GM18526 (cell line): ENCODE measurements around the gene SMIM45.

Experiments used
- POLR2A ChIP-seq: IDR thresholded peaks from 3 replicates; pipeline ENCODE4 v1.6.1; 2011; ENCODE audit not compliant: insufficient read length; ENCODE audit errors: extremely low read depth

The SMIM45 gene

DNA sequence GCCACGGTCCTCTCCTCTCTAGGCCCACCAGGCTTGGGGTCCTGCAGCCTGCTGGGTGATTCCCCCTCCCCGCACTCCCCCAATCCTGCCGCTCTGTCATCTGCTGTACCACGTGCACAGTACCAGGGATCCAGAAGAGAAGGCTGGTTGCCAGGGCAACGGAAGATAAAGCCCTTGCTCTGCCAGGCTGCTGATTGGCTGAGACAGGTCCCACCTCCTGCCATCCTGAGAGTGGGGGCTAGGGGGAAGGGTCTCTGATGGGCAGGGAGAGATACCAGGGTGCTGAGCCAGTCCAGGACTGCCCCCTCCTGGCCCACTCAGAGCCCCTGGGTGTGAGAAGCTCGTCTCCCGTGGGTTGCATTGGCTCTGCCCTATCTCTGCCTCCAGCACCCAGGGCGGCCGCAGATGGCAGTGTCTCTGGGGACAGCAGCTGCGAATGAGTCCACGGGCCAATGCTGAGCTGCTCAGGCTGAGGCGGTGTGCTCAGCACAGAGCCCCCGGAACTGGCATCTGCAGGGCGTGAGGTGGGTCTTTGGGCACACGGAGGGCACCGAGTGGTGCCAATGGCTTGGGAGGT lies at the start of gene SMIM45:
Gene SMIM45, plus strand, starts transcription at position 253 of the 577 bp plus-strand sequence.
- TF ChIP-seq POLR2A, result no peak

DNA sequence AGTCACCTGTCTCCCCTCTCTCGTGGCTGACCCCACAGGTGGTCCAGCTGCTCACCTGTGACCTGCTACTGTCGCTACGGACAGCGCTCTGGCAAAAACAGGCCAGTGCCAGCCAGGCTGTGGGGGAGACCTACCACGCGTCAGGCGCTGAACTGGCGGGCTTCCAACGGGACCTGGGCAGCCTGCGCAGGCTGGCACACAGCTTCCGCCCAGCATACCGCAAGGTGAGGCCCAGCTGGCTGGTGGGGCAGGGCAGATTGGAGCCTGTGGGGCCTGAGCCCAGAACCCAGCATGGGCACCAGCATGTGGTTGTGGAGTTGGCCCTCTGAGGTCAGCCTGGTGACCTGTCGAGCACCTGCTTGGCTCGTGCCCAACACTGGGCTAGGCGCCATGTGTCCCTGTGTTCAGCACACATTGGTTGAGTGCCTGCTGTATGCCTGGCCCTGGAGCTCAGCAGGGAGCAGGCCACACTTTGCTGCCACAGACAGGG lies 49.0 kb upstream of the SMIM45 start:
- no peak for TF ChIP-seq POLR2A

DNA sequence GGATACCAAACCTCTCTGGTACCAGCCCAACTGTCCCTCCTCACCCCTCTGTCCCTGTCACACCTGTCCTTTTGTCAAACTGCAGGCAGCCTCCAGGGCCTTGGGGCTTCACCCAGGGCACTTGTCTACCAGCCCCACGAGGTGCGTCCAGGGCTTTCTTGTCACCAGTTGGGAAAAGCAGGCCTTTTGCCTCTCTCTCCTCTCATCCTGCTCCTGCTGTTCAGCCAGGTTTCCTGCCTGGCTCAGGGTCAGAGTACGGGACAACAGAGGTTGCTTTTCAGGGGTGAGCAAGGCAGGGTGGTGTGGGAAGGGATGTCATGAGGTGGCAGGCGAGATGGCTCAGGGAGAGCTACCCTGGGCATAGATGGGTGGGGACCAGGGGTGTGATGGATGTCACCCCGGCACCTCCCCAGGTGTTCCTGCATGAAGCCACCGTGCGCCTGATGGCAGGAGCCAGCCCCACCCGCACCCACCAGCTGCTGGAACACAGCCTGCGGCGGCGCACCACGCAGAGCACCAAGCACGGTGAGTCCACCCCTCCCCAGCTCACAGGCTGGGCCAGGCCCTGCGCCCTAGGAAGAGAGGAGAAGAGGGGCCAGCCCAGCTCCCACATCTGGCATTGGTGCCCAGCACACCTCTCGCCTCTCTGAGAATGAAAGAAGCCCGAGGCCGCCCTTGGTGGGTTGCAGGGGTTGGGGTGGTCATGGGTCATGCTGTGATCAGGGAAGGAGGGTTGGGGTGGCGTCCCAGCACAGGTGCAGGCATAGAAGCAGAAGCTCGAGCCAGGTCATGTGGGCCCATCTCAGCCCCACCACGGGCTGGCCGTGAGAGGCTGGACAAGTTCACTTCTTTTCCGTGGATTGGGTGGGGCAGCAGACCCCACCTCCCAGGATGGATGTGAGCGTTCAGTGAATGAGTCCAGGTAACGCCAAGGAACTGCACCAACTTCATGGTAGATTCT lies 47.2 kb upstream of the SMIM45 start:
- TF ChIP-seq POLR2A, result peak; percentile 17

DNA sequence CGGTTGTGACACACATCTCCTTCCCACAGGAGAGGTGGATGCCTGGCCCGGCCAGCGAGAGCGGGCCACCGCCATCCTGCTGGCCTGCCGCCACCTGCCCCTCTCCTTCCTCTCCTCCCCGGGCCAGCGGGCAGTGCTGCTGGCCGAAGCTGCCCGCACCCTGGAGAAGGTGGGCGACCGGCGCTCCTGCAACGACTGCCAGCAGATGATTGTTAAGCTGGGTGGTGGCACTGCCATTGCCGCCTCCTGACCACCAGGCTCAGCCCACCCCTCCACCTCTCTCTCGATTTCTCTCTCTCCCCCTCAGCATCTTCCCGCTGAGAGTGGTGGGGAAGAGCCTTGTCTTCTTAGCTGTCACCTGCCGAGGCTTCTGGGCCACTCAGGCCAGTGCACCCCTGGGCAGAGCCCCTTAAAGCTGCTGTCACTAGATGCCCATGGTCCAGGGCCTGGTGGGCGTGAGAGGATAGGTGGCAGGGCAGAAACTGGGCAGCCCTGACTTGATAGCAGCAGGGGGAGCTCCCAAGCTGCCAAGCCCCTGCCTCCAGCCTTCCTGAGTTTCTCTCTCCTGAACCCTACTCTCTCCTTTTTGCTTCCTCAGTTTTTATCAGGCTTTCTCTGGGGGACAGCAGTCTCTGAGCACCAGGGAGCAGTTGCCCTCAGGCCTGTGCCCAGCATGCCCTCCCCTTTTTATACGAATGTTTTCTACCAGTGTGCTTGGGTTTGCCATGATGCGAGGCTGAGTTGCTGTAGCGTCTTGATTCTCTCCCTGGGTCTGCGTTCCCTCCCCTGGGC lies 46.3 kb upstream of the SMIM45 start:
- no peak for TF ChIP-seq POLR2A

DNA sequence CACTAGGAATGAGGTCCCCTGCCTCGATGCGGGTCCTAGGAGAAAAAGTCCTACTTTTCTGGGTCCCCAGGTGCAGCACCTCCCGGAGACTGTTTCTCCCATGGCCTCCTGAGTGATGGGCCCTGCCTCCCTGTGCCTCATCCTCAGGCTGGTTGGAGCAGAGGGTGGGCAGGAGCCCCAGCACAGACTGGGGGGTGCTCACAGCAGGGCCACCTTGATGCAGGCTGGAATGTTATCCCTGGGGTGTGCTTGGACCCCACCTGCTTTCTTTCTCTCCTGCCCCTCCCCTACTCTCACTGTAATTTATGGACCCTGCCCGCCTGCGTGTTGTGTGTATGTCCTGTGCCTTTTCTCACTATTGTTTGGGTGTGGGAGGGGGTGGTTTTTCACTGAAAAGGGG lies 45.1 kb upstream of the SMIM45 start:
- TF ChIP-seq POLR2A, result no peak

DNA sequence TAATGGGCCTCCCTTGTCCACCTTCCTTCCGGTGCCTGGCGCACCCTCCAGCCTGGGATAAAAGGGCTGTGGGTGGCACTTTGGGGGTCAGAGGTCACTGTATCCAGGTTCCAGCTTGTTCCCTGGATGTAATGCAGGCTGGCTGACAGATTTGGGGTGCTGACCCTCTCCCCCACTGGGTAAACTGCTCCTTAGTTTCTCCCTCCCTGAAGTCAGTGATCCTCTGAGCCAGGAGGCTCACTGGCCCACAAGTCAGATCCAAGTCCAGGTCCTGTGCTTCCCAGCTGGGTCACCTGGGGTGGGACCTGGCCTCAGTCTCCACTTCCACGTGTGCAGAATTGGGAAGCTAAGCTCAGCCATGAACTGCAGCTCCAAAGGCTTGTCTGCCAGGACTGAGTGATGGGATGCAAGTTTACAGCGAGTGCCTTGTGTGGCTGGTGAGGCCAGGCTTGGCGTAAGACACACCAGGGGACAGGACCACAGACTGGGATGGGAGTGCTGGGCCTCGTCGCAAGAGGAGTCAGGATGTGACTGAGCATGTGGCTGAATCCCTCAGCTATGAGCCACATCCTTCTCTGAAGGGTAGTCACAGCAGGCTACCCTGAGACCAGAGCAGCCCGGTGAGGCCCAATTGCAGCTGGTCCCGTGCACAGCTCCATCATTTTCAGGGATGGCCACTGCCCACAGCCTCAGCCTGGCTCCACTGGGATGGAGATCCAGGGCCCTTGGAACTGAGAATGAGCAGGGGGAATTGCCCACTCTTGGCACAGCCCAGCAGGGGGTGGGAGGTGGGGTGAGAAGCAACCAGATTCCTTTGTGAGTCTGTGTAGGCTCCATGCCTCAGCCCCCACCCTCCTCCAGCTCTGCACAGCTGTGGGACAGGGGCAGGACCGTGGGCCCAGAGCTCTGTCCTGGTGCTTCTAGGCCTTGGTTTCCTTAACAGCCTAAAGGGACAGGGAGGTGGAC lies 44.2 kb upstream of the SMIM45 start:
- TF ChIP-seq POLR2A, result peak; percentile 10

DNA sequence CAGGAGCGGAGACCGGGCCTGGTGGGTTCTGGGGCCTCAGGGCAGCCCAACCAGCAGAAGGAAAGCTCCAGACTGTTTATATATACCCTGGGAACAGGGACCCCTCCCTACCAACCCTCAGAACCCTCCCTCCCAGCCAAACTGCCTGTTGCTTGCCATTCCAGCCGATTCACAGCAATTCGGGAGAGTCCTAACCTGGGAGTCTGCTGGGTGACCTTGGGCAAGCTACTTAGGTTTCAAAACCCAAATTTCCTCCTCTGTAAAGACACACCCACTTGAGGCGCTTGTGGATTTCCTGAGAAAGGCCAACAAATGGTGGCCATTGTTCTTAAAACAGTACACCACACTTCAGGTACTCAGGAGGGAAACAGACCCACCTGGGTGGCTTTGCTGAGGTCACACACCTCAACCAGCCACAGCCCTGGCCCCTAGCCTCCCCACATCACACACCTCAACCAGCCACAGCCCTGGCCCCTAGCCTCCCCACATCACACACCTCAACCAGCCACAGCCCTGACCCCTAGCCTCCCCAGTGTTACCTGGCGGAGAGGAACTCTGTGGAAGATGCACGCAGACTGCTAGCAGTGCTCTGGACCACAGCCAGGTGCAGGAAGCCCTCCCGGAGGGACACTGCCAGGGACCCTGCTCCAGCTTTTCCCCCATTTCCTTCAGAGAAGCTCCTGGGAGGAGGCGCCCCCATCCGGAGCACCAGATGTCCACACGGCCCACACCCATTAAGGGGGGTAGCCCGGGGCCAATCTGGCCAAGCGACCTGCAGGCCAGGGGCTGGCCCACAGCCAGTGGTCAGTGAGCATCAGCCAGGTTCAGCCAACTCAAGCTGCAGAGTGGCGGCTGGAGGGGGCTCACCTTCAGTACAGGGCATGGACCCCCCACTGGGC lies 43.3 kb upstream of the SMIM45 start:
- no peak for TF ChIP-seq POLR2A

DNA sequence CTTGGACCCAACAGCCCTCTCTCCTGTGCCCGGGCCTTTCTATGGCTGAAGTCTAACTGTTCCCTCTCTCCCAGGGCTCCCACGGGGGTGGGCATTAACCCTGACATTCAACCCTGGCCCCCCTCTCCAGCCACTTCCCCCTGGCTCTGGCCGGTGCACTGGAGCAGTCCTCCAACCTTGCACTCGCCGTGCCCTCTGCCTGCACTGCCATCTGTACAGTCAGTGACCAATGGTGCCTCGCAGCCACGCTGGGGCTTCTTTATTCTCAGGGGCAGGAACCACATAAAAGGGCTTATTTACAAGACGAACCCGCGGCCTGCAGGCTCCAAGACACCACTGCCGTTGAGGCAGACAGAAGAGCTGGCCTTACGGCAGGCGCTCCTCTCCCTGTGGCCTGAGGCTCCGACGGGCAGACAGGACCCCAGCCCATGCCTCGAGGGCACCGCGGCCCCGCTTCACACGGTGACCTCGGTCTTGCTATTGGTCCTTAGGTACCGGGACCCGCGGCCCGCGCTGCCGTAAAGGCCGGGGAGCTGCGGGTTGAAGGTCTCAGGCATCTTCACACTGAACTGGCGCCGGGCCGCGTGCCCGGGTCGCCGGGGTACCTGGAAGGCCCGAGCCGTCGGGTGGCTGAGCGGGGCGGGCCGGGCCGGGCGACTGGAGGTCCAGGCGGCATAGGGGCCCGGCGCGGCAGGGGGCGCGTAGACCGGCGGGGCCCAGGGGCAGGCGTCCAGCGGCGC lies 42.5 kb upstream of the SMIM45 start:
- no peak for TF ChIP-seq POLR2A

DNA sequence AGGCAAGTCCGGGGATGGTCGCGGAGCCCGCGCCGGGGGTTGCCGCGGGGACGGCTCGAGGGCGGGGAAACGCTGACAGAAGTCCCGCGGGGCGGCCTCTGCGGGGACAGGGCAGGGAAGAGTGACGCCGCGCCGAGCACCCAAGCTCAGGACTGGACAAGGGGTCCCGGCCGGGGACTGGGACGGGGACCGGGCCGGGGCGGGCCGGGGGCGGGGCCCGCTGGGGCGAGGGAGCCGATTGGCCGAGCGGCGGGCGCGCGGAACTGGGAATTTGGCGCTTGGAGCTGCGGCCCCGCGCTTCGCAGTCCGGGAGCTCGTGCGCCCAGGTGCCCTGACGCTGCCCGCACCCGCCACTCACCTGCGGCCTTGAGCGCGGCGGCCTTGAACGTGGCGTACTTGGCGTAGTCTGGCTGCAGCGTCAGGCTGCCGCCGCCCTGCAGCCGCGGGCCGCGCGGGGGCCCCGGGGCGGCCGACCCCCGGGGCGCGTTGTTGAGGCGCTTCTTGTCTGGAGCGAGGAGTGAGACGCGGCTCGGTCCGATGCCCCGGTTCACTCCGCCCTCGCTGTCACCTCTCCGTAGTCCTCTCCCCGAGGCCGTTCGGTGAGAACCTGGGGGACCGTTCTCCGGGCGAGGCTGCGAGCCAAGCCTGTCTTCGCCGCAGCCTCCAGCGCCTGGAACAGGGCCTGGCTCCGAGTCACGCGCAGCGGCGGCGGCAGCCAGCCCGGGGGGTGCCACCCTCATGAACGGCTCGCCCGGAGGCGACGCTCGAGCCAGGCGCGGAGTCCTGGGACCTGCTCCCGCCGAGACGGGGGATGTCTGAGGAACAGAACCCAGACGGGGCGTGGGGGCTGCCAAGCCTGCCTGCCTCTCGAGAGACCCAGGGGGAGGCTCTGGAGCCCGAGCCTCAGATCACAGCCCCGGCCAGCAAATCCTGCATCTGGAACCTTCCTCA lies 41.6 kb upstream of the SMIM45 start:
- no peak for TF ChIP-seq POLR2A

DNA sequence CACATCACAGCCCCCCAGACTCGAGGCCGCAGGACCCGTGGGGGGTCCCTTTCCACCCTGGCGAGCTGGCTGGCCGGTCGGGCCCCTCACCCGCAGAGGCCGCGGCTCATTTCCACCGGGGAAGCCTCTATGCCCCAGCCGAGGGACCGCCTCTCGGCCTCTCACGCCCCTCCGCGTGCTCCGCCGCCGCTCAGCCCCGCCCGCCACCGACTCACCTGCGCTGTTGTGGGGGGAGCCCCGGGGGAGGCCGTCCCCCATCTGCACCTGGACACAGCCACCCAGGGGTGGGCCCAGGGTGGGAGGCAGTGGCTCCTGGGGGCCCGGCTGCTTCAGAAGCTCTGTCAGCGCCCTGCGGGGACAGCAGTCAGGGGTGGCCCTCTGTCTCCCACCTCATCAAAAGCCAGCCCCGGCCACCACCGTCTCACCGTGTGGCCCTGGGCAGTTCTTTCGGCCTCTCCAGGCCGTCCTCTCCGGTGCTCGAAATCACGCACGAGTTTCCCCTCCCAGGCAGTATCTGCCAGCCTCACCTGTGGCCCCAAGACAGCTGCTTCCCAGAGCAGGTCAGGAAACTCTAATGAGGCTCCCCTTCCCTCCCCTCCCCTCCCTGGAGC lies 40.8 kb upstream of the SMIM45 start:
- no peak for TF ChIP-seq POLR2A

DNA sequence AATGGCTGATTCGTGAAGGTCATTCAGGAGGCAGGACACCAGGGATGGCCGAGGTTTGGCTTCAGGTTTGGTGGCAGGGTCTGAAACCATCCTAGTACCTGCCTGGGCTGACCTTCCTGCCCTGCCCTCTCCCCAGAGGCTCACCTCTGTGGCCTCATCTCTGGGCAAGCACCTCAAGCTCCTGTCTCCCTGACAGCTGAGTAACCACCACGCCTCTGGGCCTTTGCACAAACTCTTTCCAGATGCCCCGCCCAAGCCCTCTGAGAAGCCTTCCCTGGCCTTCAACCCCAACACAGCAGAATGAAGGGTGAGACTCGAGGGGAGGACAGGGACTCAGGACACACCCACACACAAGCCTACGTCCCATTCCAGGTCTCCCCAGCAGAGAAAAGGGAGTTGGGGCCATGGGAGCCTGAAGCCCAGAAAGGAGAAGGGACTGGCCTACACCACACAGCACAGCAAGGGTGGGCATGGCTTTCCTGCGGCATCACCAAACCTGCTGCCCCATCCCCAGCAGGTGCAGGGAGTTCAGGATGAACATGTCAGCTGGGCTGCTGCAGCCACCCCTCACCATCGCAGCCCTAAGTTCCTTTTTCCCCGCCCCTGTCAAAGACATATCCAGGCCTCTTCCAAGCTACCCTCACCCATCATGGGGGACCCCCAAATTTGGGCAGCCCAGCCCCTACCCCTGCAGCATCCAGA lies 39.5 kb upstream of the SMIM45 start:
- TF ChIP-seq POLR2A, result no peak
